ENCODE data around the gene PRDM5. TPM values are rescaled to one million over a fixed set of nuclear protein-coding genes. Genes with fewer than 3 reads are reported as not detected.

PRDM5 gene
- total RNA-seq, 4 donors from 2014 or later, result 37.6 to 96.6 (median 52.6) TPM

DNA sequence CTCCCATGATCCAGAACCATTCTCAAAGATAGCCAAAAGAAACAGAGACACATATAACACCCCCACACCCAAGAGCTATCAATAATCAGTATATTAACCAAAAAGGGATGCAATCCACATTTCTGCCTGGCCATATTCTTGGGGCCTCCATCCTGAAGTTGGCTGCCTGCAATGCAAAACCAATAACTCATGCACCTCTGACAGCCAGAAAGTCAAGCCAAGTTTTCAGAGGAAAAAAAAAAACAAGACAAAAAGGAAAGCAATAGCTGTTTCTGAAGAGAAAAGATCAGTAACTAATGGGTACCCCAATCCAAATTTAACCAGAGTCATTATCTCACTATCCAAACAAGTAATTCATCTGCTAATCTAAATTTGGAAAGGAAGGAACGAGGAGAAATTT is 7.3 kb upstream of the PRDM5 start:
- H3K27ac ChIP-seq, result no peak overlapping the region
- H3K4me1 ChIP-seq, result no peaks in the 10 kb centered on the region
- no peaks in the 10 kb centered on the region for H3K36me3 ChIP-seq
- H3K27me3 ChIP-seq, result no peaks in the 10 kb centered on the region
- intact Hi-C loops (cut with DNase I; ENCODE audit: low total_unique reads), result no loop called here
- TF ChIP-seq POLR2A (IDR thresholded peaks at IDR 0.05), result no peak
- TF ChIP-seq, protein P1, sequence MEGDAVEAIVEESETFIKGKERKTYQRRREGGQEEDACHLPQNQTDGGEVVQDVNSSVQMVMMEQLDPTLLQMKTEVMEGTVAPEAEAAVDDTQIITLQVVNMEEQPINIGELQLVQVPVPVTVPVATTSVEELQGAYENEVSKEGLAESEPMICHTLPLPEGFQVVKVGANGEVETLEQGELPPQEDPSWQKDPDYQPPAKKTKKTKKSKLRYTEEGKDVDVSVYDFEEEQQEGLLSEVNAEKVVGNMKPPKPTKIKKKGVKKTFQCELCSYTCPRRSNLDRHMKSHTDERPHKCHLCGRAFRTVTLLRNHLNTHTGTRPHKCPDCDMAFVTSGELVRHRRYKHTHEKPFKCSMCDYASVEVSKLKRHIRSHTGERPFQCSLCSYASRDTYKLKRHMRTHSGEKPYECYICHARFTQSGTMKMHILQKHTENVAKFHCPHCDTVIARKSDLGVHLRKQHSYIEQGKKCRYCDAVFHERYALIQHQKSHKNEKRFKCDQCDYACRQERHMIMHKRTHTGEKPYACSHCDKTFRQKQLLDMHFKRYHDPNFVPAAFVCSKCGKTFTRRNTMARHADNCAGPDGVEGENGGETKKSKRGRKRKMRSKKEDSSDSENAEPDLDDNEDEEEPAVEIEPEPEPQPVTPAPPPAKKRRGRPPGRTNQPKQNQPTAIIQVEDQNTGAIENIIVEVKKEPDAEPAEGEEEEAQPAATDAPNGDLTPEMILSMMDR (IDR thresholded peaks at IDR 0.05), result no peak
- no peak overlapping the region for H3K4me3 ChIP-seq
- DNase-seq, result no peak
- H3K9me3 ChIP-seq, result no peaks in the 10 kb centered on the region

DNA sequence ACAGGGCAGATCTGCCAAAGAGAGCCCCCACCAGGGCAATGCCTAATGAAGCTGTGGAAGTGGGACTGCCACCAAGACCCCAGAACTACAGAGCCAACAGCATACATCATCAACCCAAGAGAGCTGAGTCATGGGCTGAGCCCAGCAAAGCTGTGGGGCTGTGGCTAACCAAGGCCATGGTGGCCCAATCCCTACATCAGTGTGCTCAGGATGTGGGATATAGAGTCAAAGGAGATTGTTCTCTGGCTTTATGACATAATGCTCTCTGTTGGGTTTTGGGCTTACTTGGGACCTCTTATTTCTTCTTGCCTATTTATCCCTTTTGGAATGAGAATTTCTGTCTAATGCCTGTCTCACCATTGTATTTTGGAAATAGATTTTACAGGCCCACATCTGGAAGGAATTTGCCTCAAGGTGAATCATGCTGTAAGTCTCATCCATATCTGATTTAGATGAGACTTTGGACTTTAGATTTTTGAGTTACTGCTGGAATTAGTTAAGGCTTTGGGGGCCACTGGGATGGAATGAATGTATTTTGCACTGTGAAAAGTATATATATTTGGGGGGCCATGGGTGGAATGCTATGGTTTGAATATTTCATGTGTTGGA is 5.4 kb upstream of the PRDM5 start:
- TF ChIP-seq POLR2A (IDR thresholded peaks at IDR 0.05), result no peak
- TF ChIP-seq, protein P1 (IDR thresholded peaks at IDR 0.05), result no peak
- intact Hi-C loops (cut with DNase I; ENCODE audit: low total_unique reads), result no loop called here
- Histone ChIP-seq H3K27ac (no peak overlapping the region), H3K9me3 (no peaks in the 10 kb centered on the region), H3K27me3 (no peaks in the 10 kb centered on the region), H3K4me3 (no peak overlapping the region), H3K36me3 (no peaks in the 10 kb centered on the region), H3K4me1 (no peaks in the 10 kb centered on the region)
- DNase-seq, result no peak

- intact Hi-C loops (cut with DNase I; ENCODE audit: low total_unique reads), result no loop called here
- Histone ChIP-seq H3K36me3 (no peaks in the 10 kb centered on the region), H3K4me3 (no peak overlapping the region), H3K4me1 (no peaks in the 10 kb centered on the region), H3K27ac (no peak overlapping the region), H3K9me3 (no peaks in the 10 kb centered on the region), H3K27me3 (no peaks in the 10 kb centered on the region)
- no peak for DNase-seq
- no peak for TF ChIP-seq POLR2A (IDR thresholded peaks at IDR 0.05)
- TF ChIP-seq, protein P1 (IDR thresholded peaks at IDR 0.05), result no peak
Observed at GRCh38 chr4:120926358-120927025, 4.0 kb upstream of the PRDM5 start.

DNA sequence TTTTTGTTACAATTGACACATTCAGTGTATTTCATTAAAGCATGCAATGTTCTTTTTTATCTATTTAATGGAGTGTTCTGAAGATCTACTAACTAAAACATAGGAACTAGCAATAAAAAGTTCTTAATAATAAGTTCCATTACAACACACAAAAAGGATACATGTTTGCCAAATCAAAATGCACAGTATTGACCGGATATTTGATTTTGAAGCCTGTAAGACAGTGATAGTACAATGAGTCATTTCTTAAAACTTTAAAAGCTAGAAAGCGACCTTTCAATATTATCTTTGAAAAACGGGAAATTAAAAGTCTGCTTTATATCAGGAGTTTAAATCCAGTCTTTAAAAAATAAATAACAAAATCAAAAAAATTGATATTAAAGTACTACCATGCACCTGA is 2.4 kb upstream of the PRDM5 start:
- Histone ChIP-seq H3K27ac (no peak overlapping the region), H3K4me1 (no peaks in the 10 kb centered on the region), H3K4me3 (no peak overlapping the region), H3K27me3 (no peaks in the 10 kb centered on the region), H3K36me3 (no peaks in the 10 kb centered on the region), H3K9me3 (no peaks in the 10 kb centered on the region)
- DNase-seq, result no peak
- intact Hi-C loops (cut with DNase I; ENCODE audit: low total_unique reads), result no loop called here
- no peak for TF ChIP-seq POLR2A (IDR thresholded peaks at IDR 0.05)
- TF ChIP-seq, protein P1 (IDR thresholded peaks at IDR 0.05), result no peak

DNA sequence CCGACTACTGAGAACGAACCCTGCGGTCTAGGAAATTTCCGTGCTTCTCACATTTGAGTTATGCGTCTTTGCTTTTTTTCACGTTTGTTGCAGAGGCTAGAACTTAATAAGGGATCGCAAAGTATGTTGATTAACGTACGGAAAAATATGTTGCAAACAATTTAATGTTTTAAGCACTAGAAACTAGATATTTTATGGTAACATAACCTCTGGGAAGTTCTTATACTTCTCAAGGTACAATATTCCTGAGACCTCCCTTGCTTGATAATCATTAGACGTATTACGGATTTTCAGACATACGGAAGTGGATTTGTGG is 639 bp upstream of the PRDM5 start:
- Histone ChIP-seq H3K4me3 (peak overlapping the region; percentile 63 to 80), H3K36me3 (no peaks in the 10 kb centered on the region), H3K27me3 (no peaks in the 10 kb centered on the region), H3K27ac (peak overlapping the region; percentile 90 to 97), H3K4me1 (peaks cover 0 to 4% of the 10 kb centered on the region in 2 donors), H3K9me3 (no peaks in the 10 kb centered on the region)
- no peak for TF ChIP-seq POLR2A (IDR thresholded peaks at IDR 0.05)
- no peak for DNase-seq
- intact Hi-C loops (cut with DNase I; ENCODE audit: low total_unique reads), result no loop called here
